Fibroblast of mammary gland (primary cell): ENCODE data around the gene WDFY3.
A peak's percentile ranks its signal among the peaks of the same experiment; 100 is the strongest.

ENCODE experiments used
- DNase-seq: peaks from one replicate; pipeline ENCODE4 v3.0.0-alpha.2; 2010; ENCODE audit warnings: low read depth
- H3K4me3 ChIP-seq: 2 replicates; pipeline ENCODE4 v1.5.1; 2011; ENCODE audit warnings: low read depth, mild to moderate bottlenecking, low read length, moderate library complexity; ENCODE audit not compliant: control insufficient read depth
- TF ChIP-seq, protein P1 (sequence below): conservative IDR thresholded peaks from 2 replicates; pipeline ENCODE4 v1.5.1; 2011; ENCODE audit warnings: low read depth, low read length, inconsistent platforms; ENCODE audit not compliant: control insufficient read depth, insufficient read depth

WDFY3 gene

DNA sequence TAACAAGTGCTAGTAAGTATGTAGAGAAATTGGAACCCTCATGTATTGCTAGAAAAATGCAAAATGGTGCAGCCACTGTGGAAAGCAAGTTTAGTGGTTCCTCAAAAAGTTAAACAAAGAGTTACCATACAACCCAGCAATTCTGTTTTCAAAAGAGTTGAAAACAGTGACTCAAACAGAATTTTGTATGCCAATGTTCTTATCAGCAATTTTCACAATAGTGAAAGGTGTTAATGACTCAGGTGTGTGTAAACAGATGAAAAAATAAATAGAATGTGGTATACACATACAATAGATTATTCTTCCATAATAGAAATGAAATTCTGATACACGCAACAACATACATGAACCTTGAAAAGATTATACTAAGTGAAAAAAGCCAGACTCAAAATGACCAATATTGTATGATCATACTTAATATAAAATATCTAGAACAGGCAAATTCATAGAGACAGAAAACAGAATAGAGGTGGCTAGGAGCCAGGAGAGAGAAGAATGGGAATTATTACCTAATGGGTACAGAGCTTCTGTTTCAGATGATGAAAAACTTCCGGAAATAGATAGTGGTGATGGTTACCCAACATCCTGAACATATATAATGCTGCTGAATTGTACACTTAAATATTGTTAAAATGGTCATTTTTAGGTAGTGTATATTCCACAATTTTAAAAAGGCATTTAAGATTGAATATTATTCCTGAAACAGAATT lies 51.6 kb downstream of the WDFY3 start:
- TF ChIP-seq, protein P1, sequence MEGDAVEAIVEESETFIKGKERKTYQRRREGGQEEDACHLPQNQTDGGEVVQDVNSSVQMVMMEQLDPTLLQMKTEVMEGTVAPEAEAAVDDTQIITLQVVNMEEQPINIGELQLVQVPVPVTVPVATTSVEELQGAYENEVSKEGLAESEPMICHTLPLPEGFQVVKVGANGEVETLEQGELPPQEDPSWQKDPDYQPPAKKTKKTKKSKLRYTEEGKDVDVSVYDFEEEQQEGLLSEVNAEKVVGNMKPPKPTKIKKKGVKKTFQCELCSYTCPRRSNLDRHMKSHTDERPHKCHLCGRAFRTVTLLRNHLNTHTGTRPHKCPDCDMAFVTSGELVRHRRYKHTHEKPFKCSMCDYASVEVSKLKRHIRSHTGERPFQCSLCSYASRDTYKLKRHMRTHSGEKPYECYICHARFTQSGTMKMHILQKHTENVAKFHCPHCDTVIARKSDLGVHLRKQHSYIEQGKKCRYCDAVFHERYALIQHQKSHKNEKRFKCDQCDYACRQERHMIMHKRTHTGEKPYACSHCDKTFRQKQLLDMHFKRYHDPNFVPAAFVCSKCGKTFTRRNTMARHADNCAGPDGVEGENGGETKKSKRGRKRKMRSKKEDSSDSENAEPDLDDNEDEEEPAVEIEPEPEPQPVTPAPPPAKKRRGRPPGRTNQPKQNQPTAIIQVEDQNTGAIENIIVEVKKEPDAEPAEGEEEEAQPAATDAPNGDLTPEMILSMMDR: no peak

DNA sequence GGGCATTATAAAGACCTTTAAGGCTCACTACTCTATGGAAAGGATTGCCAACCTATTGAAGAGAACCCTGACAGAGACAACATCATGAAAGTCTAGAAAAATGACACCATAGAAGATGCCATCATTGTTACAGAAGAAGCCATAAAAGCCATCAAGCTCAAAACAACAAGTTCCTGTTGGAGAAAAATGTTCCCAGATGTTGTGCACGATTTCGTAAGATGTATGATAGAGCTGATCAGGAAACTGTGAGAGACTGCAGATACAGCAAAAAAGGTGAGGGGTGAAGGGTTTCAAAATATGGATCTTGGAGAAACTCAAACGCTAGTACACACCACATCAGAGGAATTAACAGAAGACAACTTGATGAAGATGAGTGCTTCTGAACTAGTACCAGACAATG lies 53.3 kb downstream of the WDFY3 start:
- DNase-seq: peak; percentile 40
- TF ChIP-seq, protein P1: no peak
- H3K4me3 ChIP-seq: no peak overlapping the region

More for the DNA sequence above, 51.6 kb downstream of the WDFY3 start:
- DNase-seq: no peak
- no peak overlapping the region for H3K4me3 ChIP-seq

DNA sequence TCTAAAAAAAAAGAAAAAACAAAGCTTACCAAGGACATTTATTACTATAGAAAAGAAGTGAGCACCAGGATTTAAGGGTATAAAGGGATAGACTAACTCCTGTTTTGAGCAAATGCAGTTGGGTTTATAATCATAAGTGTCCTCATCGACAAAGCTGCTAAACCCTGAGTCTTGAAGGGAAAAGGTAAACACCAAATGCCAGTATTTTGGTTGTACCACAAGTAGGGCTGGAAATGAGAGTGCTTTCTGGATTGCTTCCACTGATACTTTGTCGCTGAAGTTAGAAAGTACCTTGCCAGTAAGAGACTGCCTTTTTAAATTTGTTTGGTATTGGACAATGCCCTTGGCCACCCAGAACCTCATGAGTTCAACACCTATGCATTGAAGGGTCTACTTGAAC lies 53.7 kb downstream of the WDFY3 start:
- no peak overlapping the region for H3K4me3 ChIP-seq
- no peak for DNase-seq
- TF ChIP-seq, protein P1: no peak

DNA sequence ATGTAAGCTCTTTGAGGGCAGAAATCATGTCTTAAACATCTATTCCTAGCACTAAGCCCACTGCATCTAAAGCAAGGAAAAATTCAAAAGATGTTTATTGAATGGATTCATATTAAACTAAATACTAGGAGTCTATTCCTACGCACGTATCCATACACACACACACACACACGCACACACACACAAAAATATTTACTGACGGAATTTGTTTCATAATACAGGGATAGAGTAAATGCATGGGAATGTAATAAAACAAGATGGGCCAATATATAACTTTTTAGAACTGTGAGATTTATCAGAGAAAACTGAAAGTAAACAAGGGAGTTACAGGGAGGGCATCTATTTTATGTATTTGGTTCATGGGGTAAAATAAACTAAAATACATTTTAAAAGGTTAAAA lies 57.6 kb downstream of the WDFY3 start:
- TF ChIP-seq, protein P1: no peak
- no peak for DNase-seq
- no peak overlapping the region for H3K4me3 ChIP-seq

DNA sequence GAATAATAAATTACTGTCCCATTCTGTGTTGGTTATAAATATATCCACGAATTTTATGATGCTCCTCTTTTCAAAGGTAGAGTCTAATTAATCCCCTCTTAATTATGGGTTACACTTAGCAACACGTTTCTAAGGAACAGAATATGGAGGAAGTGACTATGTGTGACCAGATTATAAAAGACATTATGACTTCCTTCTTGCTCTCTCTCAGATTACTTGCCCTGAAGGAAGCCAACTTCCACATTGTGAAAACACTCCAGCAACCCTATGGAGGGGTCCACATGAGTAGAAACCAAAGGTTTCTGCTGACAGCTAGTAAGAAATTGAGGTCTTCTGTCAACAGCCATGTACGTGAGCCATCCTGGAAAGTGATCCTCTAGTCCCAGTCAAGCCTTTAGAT lies 59.3 kb downstream of the WDFY3 start:
- no peak overlapping the region for H3K4me3 ChIP-seq
- TF ChIP-seq, protein P1: no peak
- DNase-seq: no peak

DNA sequence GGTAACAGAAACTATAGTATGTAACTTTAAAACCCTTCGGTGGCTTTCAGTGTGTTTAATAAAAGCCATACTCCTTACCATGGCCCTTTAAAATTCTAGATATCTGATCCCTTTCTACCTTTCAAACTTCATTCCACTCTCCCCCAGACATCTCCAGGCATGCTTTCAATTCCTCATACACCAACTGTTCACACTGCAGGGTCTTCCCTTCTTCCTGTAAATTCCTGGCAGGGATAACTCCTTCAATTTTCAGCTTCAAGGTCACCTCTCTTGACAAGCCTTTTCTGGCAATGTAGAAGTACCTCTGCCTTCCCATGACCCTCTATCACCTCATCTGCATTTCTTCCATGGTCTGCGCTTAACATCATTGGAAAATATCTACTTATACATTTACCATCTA lies 60.8 kb downstream of the WDFY3 start:
- no peak overlapping the region for H3K4me3 ChIP-seq
- TF ChIP-seq, protein P1: no peak
- no peak for DNase-seq
